HL-60/S4 (cell line): ENCODE measurements around the gene STKLD1.
"Not testable (repeated sequence)": the region's sequence is repeated elsewhere in the genome, so short reads cannot be mapped to it uniquely, and the experiment has no call there.

Source experiments
- in situ Hi-C: fragments of 300-500 bp; cut with MboI; formaldehyde crosslinking; loops from 2 replicates; pipeline ENCODE4 v1.14.3; 2022; ENCODE audit warnings: low sequenced_read_pairs

The STKLD1 gene

DNA sequence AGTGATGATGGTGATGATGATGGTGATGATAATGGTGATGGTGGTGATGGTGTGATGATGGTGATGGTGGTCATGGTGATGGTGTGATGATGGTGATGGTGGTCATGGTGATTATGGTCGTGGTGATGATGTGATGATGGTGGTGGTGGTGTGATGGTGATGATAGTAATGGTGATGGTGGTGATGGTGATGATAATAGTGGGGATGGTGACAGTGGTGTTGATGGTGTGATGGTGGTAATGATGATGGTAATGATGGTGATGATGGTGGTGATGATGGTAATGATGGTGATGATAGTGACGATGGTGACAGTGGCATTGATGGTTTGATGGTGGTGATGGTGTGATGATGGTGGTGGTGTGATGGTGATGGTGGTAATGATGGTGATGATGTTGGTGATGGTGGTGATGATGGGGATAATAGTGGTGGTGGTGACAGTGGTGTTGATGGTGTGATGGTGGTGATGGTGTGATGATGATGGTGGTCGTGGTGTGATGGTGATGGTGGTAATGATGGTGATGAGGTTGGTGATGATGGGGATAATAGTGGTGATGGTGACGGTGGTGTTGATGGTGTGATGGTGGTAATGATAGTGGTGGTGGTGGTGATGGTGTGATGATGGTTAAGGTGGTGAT is 6.5 kb downstream of the STKLD1 start:
- in situ Hi-C loops, result no loop called here

DNA sequence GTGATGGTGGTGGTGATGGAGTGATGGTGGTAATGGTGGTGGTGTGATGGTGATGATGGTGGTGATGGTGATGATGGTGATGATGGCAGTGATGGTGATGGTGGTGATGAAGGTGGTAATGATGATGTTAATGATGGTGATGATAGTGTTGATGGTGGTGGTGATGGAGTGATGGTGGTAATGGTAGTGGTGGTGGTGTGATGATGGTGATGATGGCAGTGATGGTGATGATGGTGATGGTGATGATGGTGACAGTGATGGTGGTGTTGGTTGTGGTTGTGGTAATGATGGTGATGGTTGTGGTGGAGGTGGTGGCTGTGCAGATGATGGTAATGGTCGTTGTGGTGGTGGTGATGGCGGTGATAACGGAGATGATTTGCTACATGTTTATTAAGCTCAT is 7.3 kb downstream of the STKLD1 start:
- in situ Hi-C loops, result no loop called here

DNA sequence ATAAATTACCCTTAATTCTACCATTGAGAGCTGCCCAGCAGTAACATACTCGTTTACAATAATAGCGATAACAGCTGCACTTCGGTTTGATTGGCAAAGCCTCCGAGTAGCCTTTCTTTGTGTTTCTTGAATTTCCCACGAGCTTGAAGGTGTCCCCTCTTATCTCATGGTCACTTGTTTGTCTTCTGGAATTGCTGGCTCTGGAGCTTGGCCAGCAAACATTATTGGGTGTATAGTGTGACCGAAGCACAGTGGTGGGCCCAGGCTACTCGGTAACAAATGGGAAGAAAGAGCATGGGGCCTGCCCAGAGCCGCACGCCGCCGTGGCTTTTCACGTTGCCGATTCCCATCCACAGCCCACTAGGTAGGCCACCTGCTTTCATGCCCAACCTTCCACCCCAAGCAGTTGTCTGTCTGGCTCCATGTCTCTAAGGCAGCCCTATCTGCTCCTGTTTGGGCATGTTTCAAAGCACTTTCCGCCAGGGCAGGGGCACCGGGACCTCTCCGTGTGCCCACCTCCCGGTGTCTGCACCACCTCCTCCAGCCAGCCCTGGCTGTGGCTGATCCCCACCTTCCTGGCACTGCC is 8.7 kb downstream of the STKLD1 start:
- in situ Hi-C loops, result no loop called here

DNA sequence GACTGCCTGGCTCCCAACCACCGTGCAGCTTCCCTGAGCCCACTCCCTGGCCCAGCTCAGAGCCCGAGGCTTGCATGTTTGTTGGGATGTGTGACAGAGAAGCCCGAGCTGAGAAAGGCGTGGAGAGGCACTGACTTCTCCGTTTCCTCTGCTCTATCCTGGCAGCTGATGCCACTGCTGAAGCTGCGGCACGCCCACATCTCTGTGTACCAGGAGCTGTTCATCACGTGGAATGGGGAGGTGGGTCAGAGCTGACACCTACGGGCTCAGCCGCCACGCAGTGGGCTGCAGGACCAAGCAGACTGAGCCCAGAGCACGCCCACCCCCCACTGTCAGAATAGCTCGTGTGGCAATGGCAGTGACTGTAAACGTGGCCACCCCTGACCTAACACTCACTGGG is 9.3 kb downstream of the STKLD1 start:
- in situ Hi-C loops, result no loop called here

DNA sequence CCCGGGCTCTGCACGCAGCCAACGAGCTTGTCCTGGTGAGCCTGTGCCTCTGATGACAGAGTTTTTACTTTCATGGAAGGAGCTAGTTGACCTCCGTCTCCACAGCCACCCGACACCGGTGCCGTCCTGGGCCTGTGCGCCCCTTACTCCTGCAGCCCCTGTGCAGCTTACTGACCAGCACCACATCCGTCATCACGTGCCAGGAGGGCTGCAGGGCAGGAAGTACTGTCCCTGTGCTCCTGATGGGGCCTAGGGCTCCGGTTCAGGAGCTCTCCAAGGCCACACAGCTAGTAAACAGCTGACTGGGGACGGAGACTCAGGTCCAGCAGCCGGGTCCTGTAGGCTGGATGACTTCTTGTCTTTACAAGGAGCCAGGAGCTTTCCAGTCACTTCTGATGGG is 10.2 kb downstream of the STKLD1 start:
- in situ Hi-C loops, result no loop called here

DNA sequence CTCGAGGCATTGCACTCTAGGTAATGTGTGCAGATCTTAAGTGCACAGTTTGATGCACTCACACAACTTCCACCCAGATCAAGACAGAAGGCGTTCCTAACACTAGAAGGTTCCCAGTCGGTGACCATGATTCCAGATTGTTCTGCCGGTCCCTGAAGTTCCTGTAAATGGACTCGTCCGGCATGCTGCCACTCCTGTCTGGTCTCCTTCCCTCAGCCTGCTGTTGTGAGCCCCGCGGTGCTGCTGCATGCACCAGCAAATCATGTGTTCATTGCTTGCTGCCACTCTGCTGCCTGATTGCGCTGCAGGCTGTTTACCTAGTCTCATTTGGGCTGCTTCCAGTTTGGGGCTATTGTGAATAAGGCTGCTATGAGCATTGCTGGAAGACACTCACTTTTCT is 11.5 kb downstream of the STKLD1 start:
- in situ Hi-C loops, result no loop called here

DNA sequence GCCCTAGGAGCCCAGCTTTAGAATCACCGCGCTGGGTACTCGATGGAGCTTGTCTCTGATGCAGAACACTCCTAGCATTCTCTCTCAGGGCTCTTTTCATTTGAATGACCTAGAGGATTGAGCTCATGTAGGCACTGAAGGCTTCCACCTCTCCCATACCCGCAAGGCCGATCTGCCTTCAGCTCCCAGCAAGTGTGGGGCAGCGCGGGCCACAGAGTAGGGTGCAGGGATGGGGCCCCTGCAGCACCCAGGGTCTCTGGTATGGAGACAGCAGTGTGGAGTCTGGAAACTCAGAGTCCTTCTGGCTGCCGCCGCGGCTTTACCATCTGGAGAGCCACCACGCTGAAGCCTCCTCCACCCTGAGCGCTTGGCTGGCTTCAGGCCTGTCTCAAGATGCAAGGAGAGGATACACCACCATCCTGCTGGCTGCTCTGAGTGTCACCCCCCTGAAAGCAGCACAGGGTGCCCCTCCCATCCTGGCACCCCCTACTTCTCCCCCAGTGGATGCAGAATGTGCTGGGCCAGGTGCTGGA is 12.9 kb downstream of the STKLD1 start:
- in situ Hi-C loops, result no loop called here

DNA sequence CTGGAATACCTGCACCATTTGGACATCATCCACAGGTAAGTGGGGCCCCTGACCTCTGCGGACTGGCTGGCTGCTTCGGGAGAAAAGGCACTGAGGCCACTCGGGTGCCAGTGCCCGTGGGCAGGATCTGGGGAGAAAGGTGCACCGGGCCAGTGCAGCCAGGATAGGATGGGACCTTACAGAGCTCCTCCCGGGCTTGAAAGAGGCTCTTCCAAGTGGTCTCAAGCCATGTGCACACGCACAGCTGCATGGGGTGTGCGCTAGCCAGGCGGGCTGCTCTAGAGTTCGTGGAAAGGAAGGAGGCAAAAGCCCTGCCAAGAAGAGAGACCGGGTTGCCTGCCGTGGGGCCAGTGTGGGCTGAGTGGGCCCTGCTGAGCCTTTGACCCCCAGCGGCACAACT is 13.4 kb downstream of the STKLD1 start:
- in situ Hi-C loops, result no loop called here

DNA sequence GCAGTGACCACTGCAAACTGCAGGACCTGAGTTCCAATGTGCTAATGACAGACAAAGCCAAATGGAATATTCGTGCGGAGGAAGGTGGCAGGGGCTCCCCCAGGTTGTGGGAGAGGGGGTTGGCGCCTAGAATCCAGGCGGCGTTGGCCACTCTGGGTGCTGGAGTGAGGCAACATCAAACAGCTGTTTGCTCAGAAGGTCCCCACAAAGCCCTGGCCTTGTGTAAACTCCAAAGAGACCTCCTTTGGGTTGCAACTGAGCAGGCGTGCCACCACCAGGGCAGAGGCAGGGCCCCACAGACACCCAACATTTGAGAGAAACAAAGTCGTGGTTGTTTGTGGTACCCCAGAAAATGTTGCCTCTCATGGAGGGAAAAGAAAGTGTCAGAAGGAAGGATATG is 14.5 kb downstream of the STKLD1 start:
- in situ Hi-C loops, result no loop called here

DNA sequence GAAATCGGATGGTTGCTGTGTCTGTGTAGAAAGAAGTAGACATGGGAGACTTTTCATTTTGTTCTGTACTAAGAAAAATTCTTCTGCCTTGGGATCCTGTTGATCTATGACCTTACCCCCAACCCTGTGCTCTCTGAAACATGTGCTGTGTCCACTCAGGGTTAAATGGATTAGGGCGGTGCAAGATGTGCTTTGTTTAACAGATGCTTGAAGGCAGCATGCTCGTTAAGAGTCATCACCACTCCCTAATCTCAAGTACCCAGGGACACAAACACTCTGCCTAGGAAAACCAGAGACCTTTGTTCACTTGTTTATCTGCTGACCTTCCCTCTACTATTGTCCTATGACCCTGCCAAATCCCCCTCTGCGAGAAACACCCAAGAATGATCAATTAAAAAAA is 15.3 kb downstream of the STKLD1 start:
- in situ Hi-C loops, result not testable (repeated sequence)

DNA sequence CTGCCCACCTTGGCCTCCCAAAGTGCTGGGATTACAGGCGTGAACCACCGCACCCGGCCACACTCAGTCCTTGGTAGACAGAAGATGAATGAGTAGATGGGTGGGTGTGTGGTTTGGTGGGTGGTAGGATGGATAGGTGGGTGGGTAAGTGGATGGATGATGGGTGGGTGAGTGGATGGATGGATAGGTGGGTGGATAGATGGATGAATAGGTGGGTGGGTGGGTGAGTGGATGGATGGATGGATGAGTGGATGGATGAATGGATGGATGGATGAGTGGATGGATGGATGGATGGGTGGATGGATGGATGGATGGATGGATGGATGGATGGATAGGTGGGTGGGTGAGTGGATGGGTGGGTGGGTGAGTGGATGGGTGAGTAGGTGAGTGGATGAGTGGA is 16.1 kb downstream of the STKLD1 start:
- in situ Hi-C loops, result not testable (repeated sequence)

DNA sequence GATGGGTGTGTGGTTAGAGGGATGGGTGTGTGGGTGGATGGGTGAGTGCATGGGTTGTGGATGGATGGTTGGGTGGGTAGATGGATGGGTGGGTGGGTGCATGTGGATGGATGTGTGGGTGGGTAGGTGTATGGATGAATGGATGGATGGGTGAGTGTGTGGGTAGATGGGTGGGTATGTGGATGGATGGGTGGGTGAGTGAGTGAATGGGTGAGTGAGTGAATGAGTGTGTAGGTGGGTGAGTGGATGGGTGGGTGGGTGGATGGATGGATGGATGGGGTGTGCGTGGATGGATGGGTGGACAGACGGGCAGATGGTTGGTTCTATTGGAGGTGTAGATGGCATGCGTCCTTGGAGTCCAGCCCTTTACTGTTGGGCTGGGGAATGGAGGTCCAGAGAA is 17.2 kb downstream of the STKLD1 start:
- in situ Hi-C loops, result no loop called here

DNA sequence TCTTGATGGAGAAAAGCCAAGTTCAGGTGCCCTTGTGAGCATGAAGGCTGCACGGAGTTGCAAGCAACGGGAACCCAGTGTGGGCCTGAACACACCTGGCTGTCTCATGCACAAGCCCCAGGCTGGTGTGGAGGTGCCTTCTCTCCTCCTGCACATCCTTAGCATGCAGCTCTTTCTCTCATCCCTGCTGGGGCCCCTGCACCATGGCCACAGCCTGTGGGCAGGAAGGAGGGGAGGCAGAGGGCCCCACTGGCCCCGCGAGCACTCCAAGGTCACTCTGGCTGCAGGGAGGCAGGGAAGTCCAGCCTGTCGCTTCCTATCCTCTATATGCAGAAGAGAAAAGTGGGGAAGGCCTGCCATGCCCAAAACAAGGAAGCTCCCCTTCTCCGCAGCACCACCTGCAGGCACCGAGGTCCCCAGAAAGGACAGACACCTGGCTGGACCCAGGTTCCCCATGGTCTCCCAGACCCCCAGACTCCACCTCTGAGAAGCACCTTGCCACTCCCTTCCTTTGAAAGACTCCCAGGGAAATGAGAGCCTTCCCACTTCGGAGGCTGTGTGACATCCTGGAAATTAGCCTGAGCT is 18.6 kb downstream of the STKLD1 start:
- in situ Hi-C loops, result no loop called here

DNA sequence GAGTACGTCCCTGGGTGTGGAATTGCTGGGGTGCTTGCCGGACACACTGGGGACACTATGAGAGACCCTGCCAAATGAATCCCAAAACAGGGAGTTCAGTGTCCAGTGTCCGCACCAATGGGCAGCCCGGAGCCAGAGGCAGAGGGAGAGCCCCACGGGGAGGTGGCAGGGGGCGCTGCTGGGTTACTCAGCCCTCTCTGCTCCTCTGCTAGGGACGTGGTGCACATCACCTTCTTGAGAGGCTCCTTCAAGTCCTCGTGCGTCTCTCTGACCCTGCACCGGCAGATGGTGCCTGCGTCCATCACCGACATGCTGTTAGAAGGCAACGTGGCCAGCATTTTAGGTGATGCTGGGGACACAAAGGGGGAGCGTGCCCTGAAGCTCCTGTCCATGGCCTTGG is 20.8 kb downstream of the STKLD1 start:
- in situ Hi-C loops, result no loop called here

DNA sequence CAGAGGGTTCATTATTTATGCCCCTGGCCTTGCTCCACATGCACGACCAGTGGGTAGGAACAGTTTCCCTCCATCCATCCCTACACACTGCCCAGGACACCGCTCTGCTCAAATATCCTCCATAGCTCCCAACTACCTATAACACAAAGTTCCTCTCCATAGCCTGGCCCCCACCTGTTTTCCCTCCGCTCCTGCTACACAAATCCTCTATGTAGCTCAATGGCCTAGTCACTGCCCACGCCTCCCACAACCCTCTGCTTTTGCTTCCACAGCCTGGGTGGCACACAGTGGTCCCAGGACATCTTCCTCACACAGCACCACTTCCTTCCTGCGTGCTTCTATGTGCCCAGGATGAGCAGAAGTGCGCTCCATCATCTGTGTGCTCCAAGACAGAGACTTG is 21.2 kb downstream of the STKLD1 start:
- in situ Hi-C loops, result no loop called here

DNA sequence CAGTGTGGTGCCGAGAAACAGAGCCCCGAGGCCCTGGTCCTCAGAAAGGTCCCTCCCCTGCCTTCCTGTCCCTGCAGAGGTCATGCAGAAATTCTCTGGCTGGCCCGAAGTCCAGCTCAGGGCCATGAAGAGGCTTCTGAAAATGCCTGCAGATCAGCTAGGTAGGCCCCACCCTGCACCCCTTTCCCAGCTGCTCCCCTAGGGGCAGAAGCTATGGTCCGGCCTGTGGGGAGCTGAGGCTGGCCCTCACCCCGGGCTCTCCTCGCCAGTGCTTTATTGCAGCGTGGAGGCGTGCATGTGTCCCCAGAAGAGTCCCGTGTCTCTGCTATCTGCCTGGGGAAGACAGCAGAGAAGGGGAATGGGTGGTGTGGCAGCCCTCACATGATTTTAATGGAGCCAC is 21.7 kb downstream of the STKLD1 start:
- in situ Hi-C loops, result no loop called here

DNA sequence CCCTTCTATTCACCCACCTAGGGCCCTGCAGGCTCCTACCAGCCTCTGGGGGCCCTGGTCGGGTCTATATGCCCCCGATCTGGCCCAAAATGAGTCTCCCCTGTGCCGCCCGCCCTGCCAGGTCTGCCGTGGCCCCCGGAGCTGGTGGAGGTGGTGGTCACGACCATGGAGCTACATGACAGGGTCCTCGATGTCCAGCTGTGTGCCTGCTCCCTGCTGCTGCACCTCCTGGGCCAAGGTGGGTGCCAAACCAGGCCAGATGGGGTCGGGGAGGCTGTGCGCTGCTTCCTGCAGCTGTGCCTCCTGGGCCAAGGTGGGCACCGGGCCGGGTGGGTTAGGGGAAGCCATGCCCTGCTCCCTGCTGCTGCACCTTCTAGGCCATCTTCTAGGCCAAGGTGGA is 24.1 kb downstream of the STKLD1 start:
- in situ Hi-C loops, result no loop called here

DNA sequence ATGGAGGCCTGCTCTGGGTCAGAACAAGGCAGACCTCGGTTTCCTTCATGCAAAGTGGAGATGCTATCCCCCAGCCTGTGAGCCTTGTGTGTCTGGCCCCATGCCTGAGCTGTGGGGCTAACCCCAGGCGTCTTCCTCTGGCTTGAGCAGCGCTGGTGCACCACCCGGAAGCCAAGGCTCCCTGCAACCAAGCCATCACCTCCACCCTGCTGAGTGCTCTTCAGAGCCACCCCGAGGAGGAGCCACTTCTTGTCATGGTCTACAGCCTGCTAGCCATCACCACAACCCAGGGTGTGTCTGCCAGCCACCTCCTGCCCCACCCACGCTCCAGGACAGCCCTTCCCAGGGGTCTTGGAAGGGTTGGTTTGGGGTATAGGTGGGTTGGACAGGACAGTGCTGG is 25.4 kb downstream of the STKLD1 start:
- in situ Hi-C loops, result no loop called here

DNA sequence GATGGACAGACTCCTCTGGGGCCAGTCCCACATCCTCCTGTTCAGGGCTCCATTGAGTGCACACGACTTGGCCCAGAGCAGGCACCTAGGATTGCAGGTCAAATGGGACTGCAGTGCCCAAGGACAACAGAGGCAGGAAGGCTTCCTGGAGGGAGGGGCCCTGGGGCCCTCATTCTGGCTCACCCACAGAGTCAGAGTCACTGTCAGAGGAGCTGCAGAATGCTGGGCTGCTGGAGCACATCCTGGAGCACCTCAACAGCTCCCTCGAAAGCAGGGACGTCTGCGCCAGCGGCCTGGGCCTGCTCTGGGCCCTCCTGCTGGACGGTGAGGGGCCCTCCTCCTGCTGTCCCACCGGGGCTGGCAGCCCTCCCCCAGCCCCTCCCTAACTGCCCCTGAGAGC is 26.5 kb downstream of the STKLD1 start:
- in situ Hi-C loops, result no loop called here

DNA sequence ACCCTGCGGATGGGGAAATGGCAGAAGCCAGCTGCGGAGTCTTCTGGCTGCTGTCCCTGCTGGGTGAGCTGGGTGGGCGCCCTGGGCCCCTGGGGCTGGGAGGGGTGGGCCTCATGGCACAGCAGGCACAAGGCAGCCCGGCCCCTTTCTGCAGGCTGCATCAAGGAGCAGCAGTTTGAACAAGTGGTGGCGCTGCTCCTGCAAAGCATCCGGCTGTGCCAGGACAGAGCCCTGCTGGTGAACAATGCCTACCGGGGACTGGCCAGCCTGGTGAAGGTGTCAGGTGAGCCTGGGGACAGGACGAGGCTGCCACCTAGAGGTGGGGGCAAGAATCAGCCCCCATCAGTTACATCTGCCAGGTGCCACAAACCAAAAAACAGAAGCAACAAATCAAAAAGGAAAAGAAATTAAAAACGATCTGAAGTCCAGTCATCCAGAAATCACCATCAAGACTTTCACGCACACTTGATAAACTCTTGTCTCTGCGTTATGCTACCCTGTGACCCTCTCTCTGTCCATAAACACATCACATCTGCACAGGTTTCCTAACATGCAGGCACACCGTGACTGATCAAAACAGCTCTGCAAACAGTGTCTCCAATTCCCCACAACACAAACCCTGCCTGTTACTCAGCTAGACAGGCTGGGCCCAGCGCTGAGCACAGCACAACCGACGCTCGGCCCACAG is 27.7 kb downstream of the STKLD1 start:
- in situ Hi-C loops, result no loop called here

DNA sequence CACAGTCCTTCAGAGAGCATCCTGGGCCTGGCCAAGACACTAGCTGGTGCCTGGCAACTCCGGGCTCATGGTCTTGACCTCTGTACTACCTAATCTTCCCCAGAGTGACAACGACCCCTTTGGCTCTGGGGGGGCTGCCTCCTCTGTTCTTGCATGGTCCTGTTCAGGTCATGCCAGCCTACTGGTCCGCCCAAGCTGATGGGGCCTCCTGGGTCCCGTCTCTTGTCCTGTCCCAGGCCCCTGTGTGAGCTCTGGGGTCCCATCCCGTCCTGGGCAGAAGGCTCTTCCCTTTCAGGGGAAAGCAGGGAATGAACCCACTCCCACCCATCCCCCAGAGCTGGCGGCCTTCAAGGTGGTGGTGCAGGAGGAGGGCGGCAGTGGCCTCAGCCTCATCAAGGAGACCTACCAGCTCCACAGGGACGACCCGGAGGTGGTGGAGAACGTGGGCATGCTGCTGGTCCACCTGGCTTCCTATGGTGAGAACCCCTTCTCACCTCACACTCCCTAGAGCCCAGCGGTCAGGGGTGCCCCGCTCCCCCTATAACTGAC is 28.4 kb downstream of the STKLD1 start:
- in situ Hi-C loops, result no loop called here
